B cell (primary cell): ENCODE results near the gene TIMM17A. TPM values are rescaled to one million over a fixed set of nuclear protein-coding genes. Genes with fewer than 3 reads are reported as not detected.

ENCODE experiments used
- ATAC-seq: fragments of 200-7000 bp; cut with Tn5 transposase; one replicate; pipeline ENCODE4 v1.10.0; 2021; ENCODE audit warnings: low read depth, mild to moderate bottlenecking, moderate number of reproducible peaks, moderate library complexity
- CTCF ChIA-PET: fragments of 350-600 bp; sonication (Branson Sonifier 250); formaldehyde crosslinking; loops from one replicate; lab custom pipeline; 2021; ENCODE audit warnings: antibody characterized with exemption, inconsistent platforms; lab: Charles Lee
- POLR2A ChIA-PET: fragments of 350-600 bp; sonication (Branson Sonifier 250); formaldehyde crosslinking; loops from one replicate; lab custom pipeline; 2021; ENCODE audit warnings: antibody characterized with exemption; lab: Charles Lee
- DNase-seq: peaks from one replicate; pipeline ENCODE4 v3.0.0; 2013
- H2AFZ ChIP-seq: 2 replicates; pipeline ENCODE4 v1.6.1; 2012; ENCODE audit warnings: mild to moderate bottlenecking, low read depth, low read length; ENCODE audit not compliant: insufficient read depth, poor library complexity, severe bottlenecking
- H3K27ac ChIP-seq, 2 donors: 1 replicate in 1 of 2; 2 replicates in 1 of 2; pipeline ENCODE4 v1.5.1; 2012 to 2013; ENCODE audit warnings: low read length in 2 of 2, mild to moderate bottlenecking in 2 of 2, moderate library complexity in 1 of 2
- H3K27me3 ChIP-seq, 4 experiments: fragments of 200-600 bp in 1 of 4; sonication (generic) in 1 of 4; replicated peaks in 1 of 4; 1 replicate in 2 of 4; 2 replicates in 2 of 4; pipeline versions ENCODE4 v1.6.1 to v1.7.0; 2013 to 2016; ENCODE audit warnings: low read length in 3 of 4, mild to moderate bottlenecking in 2 of 4, mixed read lengths in 1 of 4, moderate library complexity in 1 of 4; ENCODE audit not compliant: insufficient read depth in 4 of 4, control insufficient read depth in 3 of 4; ENCODE audit errors: control extremely low read depth in 1 of 4
- H3K36me3 ChIP-seq, 2 experiments: replicated peaks in 1 of 2; 1 replicate in 1 of 2; 2 replicates in 1 of 2; pipeline versions ENCODE4 v1.6.1 to v1.7.1; 2013; ENCODE audit warnings: low read length in 1 of 2; ENCODE audit not compliant: insufficient read depth in 2 of 2, control insufficient read depth in 1 of 2; ENCODE audit errors: control extremely low read depth in 1 of 2, extremely low read depth in 1 of 2
- H3K4me1 ChIP-seq, 2 donors: fragments of 200-600 bp in 1 of 2; sonication (generic) in 1 of 2; 1 replicate in 1 of 2; 2 replicates in 1 of 2; pipeline versions ENCODE4 v1.5.1 to v1.6.1; 2013 to 2017; ENCODE audit warnings: low read length in 2 of 2; ENCODE audit not compliant: control insufficient read depth in 2 of 2, insufficient read depth in 2 of 2
- H3K4me2 ChIP-seq: replicated peaks from 2 replicates; pipeline ENCODE3; 2012; ENCODE audit warnings: mild to moderate bottlenecking, low read depth, low read length; ENCODE audit not compliant: poor library complexity, severe bottlenecking
- H3K4me3 ChIP-seq, 5 experiments: fragments of 200-600 bp in 1 of 5; sonication (generic) in 1 of 5; 1 replicate in 3 of 5; 2 replicates in 2 of 5; pipeline versions ENCODE4 v1.5.1 to v1.7.0; 2011 to 2016; ENCODE audit warnings: low read length in 4 of 5, mild to moderate bottlenecking in 4 of 5, low read depth in 2 of 5, control low read depth in 1 of 5, moderate library complexity in 1 of 5; ENCODE audit not compliant: insufficient read depth in 1 of 5; ENCODE audit errors: control extremely low read depth in 1 of 5, extremely low read depth in 1 of 5
- H3K79me2 ChIP-seq: fragments of 200-600 bp; sonication (generic); one replicate; pipeline ENCODE4 v1.6.0; 2016; ENCODE audit warnings: low read length; ENCODE audit not compliant: control insufficient read depth, insufficient read depth
- H3K9ac ChIP-seq: fragments of 200-600 bp; sonication (generic); 2 replicates; pipeline ENCODE4 v1.6.1; 2017; ENCODE audit warnings: mild to moderate bottlenecking, low read length, moderate library complexity
- H3K9me3 ChIP-seq, 3 donors: one replicate each; pipeline versions ENCODE4 v1.6.1 to v1.7.1; 2013; ENCODE audit warnings: low read length in 2 of 3; ENCODE audit not compliant: control insufficient read depth in 2 of 3, insufficient read depth in 1 of 3; ENCODE audit errors: control extremely low read depth in 1 of 3
- H4K20me1 ChIP-seq: 2 replicates; pipeline ENCODE4 v1.6.0; 2012; ENCODE audit warnings: mild to moderate bottlenecking, low read length; ENCODE audit not compliant: insufficient read depth, control insufficient read depth, poor library complexity, severe bottlenecking
- H3K27ac Mint-ChIP-seq: one replicate; pipeline ENCODE4 v1.8.0; 2021; ENCODE audit warnings: mixed read lengths
- H3K27me3 Mint-ChIP-seq: one replicate; pipeline ENCODE4 v1.8.0; 2021; ENCODE audit warnings: mixed read lengths
- H3K4me1 Mint-ChIP-seq: one replicate; pipeline ENCODE4 v1.8.0; 2021; ENCODE audit warnings: mixed read lengths
- H3K4me3 Mint-ChIP-seq: one replicate; pipeline ENCODE4 v1.8.0; 2021; ENCODE audit warnings: mixed read lengths
- H3K9me3 Mint-ChIP-seq: one replicate; pipeline ENCODE4 v1.8.0; 2022; ENCODE audit warnings: mixed read lengths; ENCODE audit not compliant: insufficient read depth
- CTCF ChIP-seq: fragments of 200-600 bp; IDR thresholded peaks from one replicate; pipeline ENCODE4 v1.8.0; 2022; ENCODE audit warnings: antibody characterized with exemption, mild to moderate bottlenecking
- EZH2 ChIP-seq: IDR thresholded peaks from 2 replicates; pipeline ENCODE4 v1.6.1; 2012; ENCODE audit warnings: borderline replicate concordance, low read depth, mild to moderate bottlenecking, moderate library complexity, low read length; ENCODE audit not compliant: insufficient read depth, poor library complexity, severe bottlenecking
- WGBS: methylation state at CpG from one replicate; pipeline ENCODE4 v1.1.5; 2013; ENCODE audit warnings: missing lambda C conversion rate; ENCODE audit not compliant: insufficient coverage; 5-methylcytosine and 5-hydroxymethylcytosine counted together
- intact Hi-C: fragments of 100-400 bp; cut with micrococcal nuclease; formaldehyde crosslinking; loops from one replicate; pipeline ENCODE4 v1.10.0; 2022
- polyA plus RNA-seq: library from polyadenylated mRNA; depleted of rRNA; stranded (reverse); fragments of >200 nt; gene quantifications from 2 replicates; pipeline ENCODE4 v1.2.3, GENCODE V29; 2012
- total RNA-seq, 2 donors: library from RNA; stranded (reverse); fragments of 120-200 nt in 1 of 2; gene quantifications; 1 replicate in 1 of 2; 2 replicates in 1 of 2; pipeline versions ENCODE4 v1.2.3 to v1.2.4, GENCODE V29; 2013 to 2022

TIMM17A gene
- total and polyA plus RNA-seq, 2 donors (not counting 1 experiment from before 2014, with no cell fraction given), result 13.7 to 31.5 TPM

GRCh38 chr1:202007304-202007703 is 52.0 kb downstream of the TIMM17A start:
- Histone ChIP-seq H3K4me2 (no peak overlapping the region), H3K27me3 (no peaks in the 10 kb centered on the region), H3K4me1 (peaks cover 0 to 7% of the 10 kb centered on the region in 2 donors), H3K79me2 (no peaks in the 10 kb centered on the region), H4K20me1 (no peaks in the 10 kb centered on the region), H3K9me3 (no peaks in the 10 kb centered on the region), H3K4me3 (no peak overlapping the region), H2AFZ (no peak overlapping the region), H3K27ac (no peak overlapping the region), H3K36me3 (peaks cover 9 to 35% of the 10 kb centered on the region in 2 experiments), H3K9ac (no peak overlapping the region)
- no peak for DNase-seq
- POLR2A ChIA-PET, result no interaction called here
- WGBS, result no CpG with 5 or more reads among the region's 8 CpGs
- Mint-ChIP-seq H3K4me1 (peaks cover 2% of the 10 kb centered on the region), H3K27me3 (no peaks in the 10 kb centered on the region), H3K9me3 (no peaks in the 10 kb centered on the region), H3K27ac (no peak overlapping the region), H3K4me3 (no peak overlapping the region)
- no peak for ATAC-seq
- TF ChIP-seq CTCF (no peak), EZH2 (no peak)
- intact Hi-C loops, result no loop called here
- CTCF ChIA-PET, result interaction anchor here (0.8 to 2.9 kb wide), 5 partner anchors 8 to 153 kb away, joined by 3 to 21 read pairs (median 3); partner anchors contain the start of genes PTPN7 and RNPEP

- ATAC-seq (no peak), DNase-seq (no peak)
- TF ChIP-seq CTCF (no peak), EZH2 (no peak)
- no peak overlapping the region for H3K4me2 ChIP-seq
- POLR2A ChIA-PET, result no interaction called here
- no peak overlapping the region for H3K27ac ChIP-seq
- no peaks in the 10 kb centered on the region for H3K79me2 ChIP-seq
- intact Hi-C loops, result no loop called here
- H3K4me1 ChIP-seq, result peaks cover 0 to 7% of the 10 kb centered on the region in 2 donors
- no peak overlapping the region for H2AFZ ChIP-seq
- H4K20me1 ChIP-seq, result no peaks in the 10 kb centered on the region
- H3K27me3 Mint-ChIP-seq, result no peaks in the 10 kb centered on the region
- H3K9ac ChIP-seq, result no peak overlapping the region
- H3K4me3 Mint-ChIP-seq, result no peak overlapping the region
- peaks cover 6 to 29% of the 10 kb centered on the region in 2 experiments for H3K36me3 ChIP-seq
- peaks cover 2% of the 10 kb centered on the region for H3K4me1 Mint-ChIP-seq
- H3K27ac Mint-ChIP-seq, result no peak overlapping the region
- no peaks in the 10 kb centered on the region for H3K27me3 ChIP-seq
- no peak overlapping the region for H3K4me3 ChIP-seq
- CTCF ChIA-PET, result interaction anchor here (0.8 to 2.9 kb wide), 5 partner anchors 9 to 152 kb away, joined by 3 to 21 read pairs (median 3); partner anchors contain the start of genes PTPN7 and RNPEP
- 88% methylated on average over 6 of the region's 11 CpGs for WGBS
- no peaks in the 10 kb centered on the region for H3K9me3 ChIP-seq
- no peaks in the 10 kb centered on the region for H3K9me3 Mint-ChIP-seq
Observed at GRCh38 chr1:202007805-202008489, 52.6 kb downstream of the TIMM17A start.
